HepG2 (cell line): ENCODE results near the gene RAN. TPM values are rescaled to one million over a fixed set of nuclear protein-coding genes. Genes with fewer than 3 reads are reported as not detected.
A peak's percentile ranks its signal among the peaks of the same experiment; 100 is the strongest.

Experiments used
- BCLAF1 ChIP-seq: fragments of 450-650 bp; IDR thresholded peaks from 2 replicates; pipeline ENCODE4 v1.6.1; 2017; ENCODE audit warnings: mild to moderate bottlenecking
- ELK4 ChIP-seq: sonication (generic); formaldehyde crosslinking; IDR thresholded peaks from 2 replicates; pipeline ENCODE4 v1.9.0; 2021; ENCODE audit warnings: missing genetic modification reagents, borderline replicate concordance
- HDAC6 ChIP-seq: fragments of 200-600 bp; sonication (generic); IDR thresholded peaks from 2 replicates; pipeline ENCODE4 v1.7.0; 2017; ENCODE audit warnings: mild to moderate bottlenecking, antibody characterized with exemption, low read length, low read depth
- MBNL3 ChIP-seq: fragments of 250-450 bp; sonication (Bioruptor Pico); conservative IDR thresholded peaks from 2 replicates; pipeline ENCODE4 v1.8.0; 2022; ENCODE audit warnings: mild to moderate bottlenecking, inconsistent platforms
- MIER2 ChIP-seq: IDR thresholded peaks from 2 replicates; pipeline ENCODE4 v1.6.1; 2016; ENCODE audit warnings: missing biosample characterization, missing genetic modification reagents
- MYC ChIP-seq: sonication (generic); formaldehyde crosslinking; IDR thresholded peaks from 2 replicates; pipeline ENCODE4 v1.9.0; 2021; ENCODE audit warnings: missing genetic modification reagents, borderline replicate concordance
- NCOR1 ChIP-seq: fragments of 200-600 bp; sonication (generic); IDR thresholded peaks from 2 replicates; pipeline ENCODE4 v1.7.0; 2017; ENCODE audit warnings: antibody characterized with exemption, low read length, borderline replicate concordance
- NFYC ChIP-seq: IDR thresholded peaks from 2 replicates; pipeline ENCODE4 v1.6.1; 2016; ENCODE audit warnings: missing genetic modification reagents, missing compliant biosample characterization
- NKX3-1 ChIP-seq: sonication (generic); formaldehyde crosslinking; IDR thresholded peaks from 2 replicates; pipeline ENCODE4 v1.5.0; 2020; ENCODE audit warnings: missing genetic modification reagents
- PAX8 ChIP-seq: sonication (generic); formaldehyde crosslinking; IDR thresholded peaks from 2 replicates; pipeline ENCODE4 v1.8.0; 2022; ENCODE audit warnings: mild to moderate bottlenecking, missing genetic modification reagents, borderline replicate concordance
- SMAD9 ChIP-seq: sonication (generic); formaldehyde crosslinking; IDR thresholded peaks from 2 replicates; pipeline ENCODE4 v1.5.1; 2020; ENCODE audit warnings: mild to moderate bottlenecking, missing genetic modification reagents
- ZNF142 ChIP-seq: sonication (generic); formaldehyde crosslinking; IDR thresholded peaks from 2 replicates; pipeline ENCODE4 v1.4.0; 2020; ENCODE audit warnings: missing genetic modification reagents
- ZNF547 ChIP-seq: sonication (generic); formaldehyde crosslinking; IDR thresholded peaks from 2 replicates; pipeline ENCODE4 v1.5.1; 2020; ENCODE audit warnings: mild to moderate bottlenecking, missing genetic modification reagents
- ZNF713 ChIP-seq: sonication (generic); formaldehyde crosslinking; IDR thresholded peaks from 2 replicates; pipeline ENCODE4 v1.4.0; 2020; ENCODE audit warnings: mild to moderate bottlenecking, missing genetic modification reagents
- ZNF746 ChIP-seq: sonication (generic); formaldehyde crosslinking; IDR thresholded peaks from 2 replicates; pipeline ENCODE4 v1.8.0; 2022; ENCODE audit warnings: mild to moderate bottlenecking, missing genetic modification reagents
- ZNF766 ChIP-seq: sonication (generic); formaldehyde crosslinking; IDR thresholded peaks from 2 replicates; pipeline ENCODE4 v1.5.0; 2020; ENCODE audit warnings: missing genetic modification reagents, borderline replicate concordance
- ZNF790 ChIP-seq: sonication (generic); formaldehyde crosslinking; IDR thresholded peaks from 2 replicates; pipeline ENCODE4 v1.8.0; 2022; ENCODE audit warnings: missing genetic modification reagents, mild to moderate bottlenecking, borderline replicate concordance
- ZNF83 ChIP-seq: sonication (generic); formaldehyde crosslinking; IDR thresholded peaks from 2 replicates; pipeline ENCODE4 v1.4.0; 2020; ENCODE audit warnings: missing genetic modification reagents, mild to moderate bottlenecking, borderline replicate concordance
- ZSCAN5A ChIP-seq: sonication (generic); formaldehyde crosslinking; IDR thresholded peaks from 2 replicates; pipeline ENCODE4 v1.8.0; 2022; ENCODE audit warnings: mild to moderate bottlenecking, missing genetic modification reagents, borderline replicate concordance
- polyA plus RNA-seq, 8 experiments: library from polyadenylated mRNA; depleted of rRNA in 3 of 8; stranded (reverse) in 7 of 8; unstranded in 1 of 8; fragments of >200 nt; fragmentation: Illumina TruSeq in 4 of 8; extraction: Trizol in 4 of 8; gene quantifications; 2 replicates each; pipeline versions ENCODE4 v1.2.1 to v1.2.3, GENCODE V29; 2011 to 2016; ENCODE audit warnings: low read depth in 4 of 8, missing spikeins in 1 of 8, mixed read lengths in 1 of 8; ENCODE audit not compliant: insufficient read depth in 1 of 8
- total RNA-seq, 5 experiments: library from RNA; depleted of rRNA; stranded (reverse); fragments of >200 nt; fragmentation: Illumina TruSeq; extraction: Trizol; gene quantifications; 2 replicates each; pipeline ENCODE4 v1.2.3, GENCODE V29; 2016; ENCODE audit warnings: low read depth in 1 of 5

RAN gene
- total and polyA plus RNA-seq, 2 of the 13 experiments (the other 11 are each of a cell fraction or from before 2014, with no cell fraction given): 1,335 to 1,630 TPM

GRCh38 chr12:130916241-130916911 is 44.5 kb downstream of the RAN start (continued):
- TF ChIP-seq ZNF142 (CRISPR knock-in tag): no peak
- TF ChIP-seq ZNF766: no peak
- no peak for TF ChIP-seq SMAD9 (CRISPR knock-in tag)
- no peak for TF ChIP-seq ZSCAN5A
- no peak for TF ChIP-seq ZNF790
- no peak for TF ChIP-seq ZNF713
- TF ChIP-seq NKX3-1 (CRISPR knock-in tag): no peak
- no peak for TF ChIP-seq NFYC (CRISPR knock-in tag)
- no peak for TF ChIP-seq ZNF547 (CRISPR knock-in tag)
- 0 out of 2 replicates have a peak, but pooled peaks have one; percentile 16 for TF ChIP-seq MIER2 (CRISPR knock-in tag)
- TF ChIP-seq ZNF746 (CRISPR knock-in tag): no peak
- no peak for TF ChIP-seq NCOR1
- TF ChIP-seq BCLAF1: no peak
- no peak for TF ChIP-seq ZNF83
- TF ChIP-seq PAX8 (CRISPR knock-in tag): no peak
- no peak for TF ChIP-seq MBNL3 (CRISPR knock-in tag)
- no peak for TF ChIP-seq ELK4
- TF ChIP-seq HDAC6: no peak
- no peak for TF ChIP-seq MYC (CRISPR knock-in tag)
